Posterior vena cava (tissue), 2 donors: ENCODE results near the gene DLX2. TPM values are rescaled to one million over a fixed set of nuclear protein-coding genes. Genes with fewer than 3 reads are reported as not detected.
A peak's percentile ranks its signal among the peaks of the same experiment; 100 is the strongest.

Experiments
- DNase-seq: peaks from one replicate; pipeline ENCODE4 v3.0.0-alpha.2; 2020; ENCODE audit warnings: low spot score
- intact Hi-C, 2 donors: fragments of 100-400 bp; cut with DNase I; formaldehyde crosslinking; loops; one replicate each; pipeline versions ENCODE4 v1.14.1 to v1.14.2; 2022 to 2023
- total RNA-seq, 2 donors: library from RNA; stranded (reverse); fragmentation: NEBNext Ultra II Directional; extraction: Animal tissue kit (Norgen Biotek cat#: 25700); gene quantifications; one replicate each; pipeline ENCODE4 v1.2.1, GENCODE V29; 2021
- donor health status: DM: yes; HTN: yes; CAD: no.
- donor health status: DM: yes; HTN: yes; CAD: no.

The DLX2 gene
- total RNA-seq, 2 donors from 2014 or later, result not detected

DNA sequence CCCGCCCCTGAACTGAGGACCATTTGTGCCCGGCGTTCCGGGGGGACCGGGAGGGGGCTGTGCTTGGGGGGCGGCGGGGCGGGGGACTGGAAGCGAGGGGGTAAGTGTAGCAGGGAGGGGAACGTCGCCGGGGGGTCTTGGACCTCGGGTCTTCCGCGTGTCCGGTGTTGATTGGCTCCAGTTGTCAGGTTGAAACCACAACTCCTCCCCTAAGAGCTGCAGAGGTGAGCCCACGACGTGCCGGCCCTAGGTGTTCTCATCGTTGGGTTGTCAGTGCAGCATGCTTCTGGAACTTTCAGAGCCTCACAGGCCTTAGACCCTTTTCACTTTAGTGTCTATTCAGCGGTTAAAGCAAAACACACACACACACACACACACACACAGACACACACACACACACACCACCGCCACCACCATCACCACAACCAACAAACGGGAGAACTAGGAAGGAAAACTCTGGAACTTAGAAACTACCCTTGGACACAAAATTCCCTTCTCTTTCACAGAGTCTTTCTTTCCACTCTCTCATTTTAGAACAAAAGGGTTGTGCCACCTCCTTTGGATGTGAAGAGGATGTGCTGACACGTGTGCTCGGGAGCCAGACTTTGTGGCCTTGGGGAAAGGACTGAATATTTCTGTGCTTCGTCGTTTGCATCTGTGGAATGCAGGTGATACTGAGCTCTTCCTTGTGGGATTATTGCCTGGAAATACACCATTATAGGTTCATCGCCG lies 6.7 kb upstream of the DLX2 start:
- intact Hi-C loops, result no loop called here
- no peak for DNase-seq

- intact Hi-C loops, result no loop called here
- DNase-seq, result no peak
These were observed 5.9 kb upstream of the DLX2 start for GRCh38 chr2:172108587-172108930.

DNA sequence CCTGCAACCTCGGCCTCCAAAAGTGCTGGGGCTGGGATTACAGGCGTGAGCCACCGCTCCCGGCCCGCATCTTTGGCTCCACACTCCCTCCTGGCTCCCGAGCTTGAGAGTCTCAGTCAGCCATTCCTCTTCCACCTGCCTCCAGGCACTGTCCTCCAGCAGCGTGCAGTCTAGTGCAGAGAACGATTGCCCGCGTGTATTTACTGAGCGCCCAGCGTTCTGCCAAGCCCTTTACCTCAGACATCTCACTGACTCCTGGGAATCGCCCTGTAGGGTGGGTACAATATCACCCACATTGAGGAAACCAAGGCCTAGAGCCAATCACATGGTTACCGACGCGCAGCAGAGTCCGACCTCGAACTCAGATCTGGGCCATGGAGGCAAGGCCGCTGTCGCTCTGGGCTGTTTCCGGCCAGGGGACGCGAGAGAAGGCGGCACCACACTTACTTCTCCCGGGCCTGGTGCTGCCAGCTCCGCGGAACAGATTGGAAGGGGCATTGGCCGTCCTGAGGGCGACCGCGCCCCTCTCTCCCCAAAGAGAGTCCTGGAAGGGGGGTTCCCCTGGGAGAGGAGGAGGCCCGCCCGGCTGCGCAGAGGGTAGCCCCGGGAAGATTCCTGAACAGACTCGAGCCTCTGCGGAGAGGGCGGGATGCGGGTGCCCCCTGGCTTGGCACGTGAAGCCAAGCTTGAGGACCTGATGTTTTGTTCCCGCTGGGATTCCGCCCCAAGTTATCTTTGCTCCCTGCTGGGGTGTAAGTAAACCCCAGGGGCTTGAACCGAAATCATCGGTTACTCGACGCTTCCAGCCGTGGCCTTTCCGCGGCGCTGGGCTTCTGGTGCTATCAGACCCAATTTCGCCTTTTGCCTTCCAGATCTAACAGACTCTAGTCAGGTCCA lies 5.2 kb upstream of the DLX2 start:
- DNase-seq, result no peak
- intact Hi-C loops, result no loop called here

DNA sequence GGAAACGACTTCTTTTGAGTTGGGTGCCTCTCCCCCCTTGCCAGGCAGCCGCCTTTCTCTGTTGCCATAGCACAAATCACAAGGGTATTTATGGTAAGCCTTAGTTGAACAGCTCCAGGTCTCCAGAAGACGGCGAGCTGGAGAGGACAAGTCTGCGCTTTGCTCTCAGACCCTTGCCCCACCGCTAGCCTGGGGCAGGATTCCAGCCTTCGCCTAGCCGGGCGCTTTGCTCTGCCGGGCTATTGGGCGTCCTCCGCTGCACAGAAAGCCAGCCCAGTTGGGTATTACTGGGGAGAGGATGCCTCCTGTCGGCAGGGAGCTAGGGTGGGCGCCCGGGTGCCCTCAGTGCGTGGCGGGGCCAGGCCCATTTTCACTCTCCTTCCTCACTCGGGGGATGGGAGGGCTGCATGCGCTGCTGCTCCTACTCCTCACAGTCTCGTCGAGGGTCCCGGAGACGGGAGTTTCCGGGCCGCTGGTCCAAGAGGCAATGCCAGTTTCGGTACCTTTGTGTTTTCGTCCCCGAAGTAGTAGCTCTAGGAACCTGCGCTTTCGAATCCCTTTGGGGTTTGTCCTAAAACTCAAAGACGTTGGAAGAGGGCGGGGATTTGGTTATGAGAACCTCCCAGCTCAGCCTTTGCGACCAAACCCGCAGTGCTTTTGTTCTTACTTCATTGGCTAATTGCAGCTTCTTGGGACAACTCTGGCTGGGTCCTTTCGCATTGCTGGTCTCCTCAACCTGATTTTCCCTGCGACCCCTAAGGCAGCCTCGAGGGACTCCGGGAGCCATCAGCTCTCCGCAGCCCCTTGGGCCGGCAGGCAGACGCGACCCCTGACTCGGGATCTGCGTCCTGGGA lies 3.6 kb upstream of the DLX2 start:
- intact Hi-C loops, result no loop called here
- DNase-seq, result no peak

DNA sequence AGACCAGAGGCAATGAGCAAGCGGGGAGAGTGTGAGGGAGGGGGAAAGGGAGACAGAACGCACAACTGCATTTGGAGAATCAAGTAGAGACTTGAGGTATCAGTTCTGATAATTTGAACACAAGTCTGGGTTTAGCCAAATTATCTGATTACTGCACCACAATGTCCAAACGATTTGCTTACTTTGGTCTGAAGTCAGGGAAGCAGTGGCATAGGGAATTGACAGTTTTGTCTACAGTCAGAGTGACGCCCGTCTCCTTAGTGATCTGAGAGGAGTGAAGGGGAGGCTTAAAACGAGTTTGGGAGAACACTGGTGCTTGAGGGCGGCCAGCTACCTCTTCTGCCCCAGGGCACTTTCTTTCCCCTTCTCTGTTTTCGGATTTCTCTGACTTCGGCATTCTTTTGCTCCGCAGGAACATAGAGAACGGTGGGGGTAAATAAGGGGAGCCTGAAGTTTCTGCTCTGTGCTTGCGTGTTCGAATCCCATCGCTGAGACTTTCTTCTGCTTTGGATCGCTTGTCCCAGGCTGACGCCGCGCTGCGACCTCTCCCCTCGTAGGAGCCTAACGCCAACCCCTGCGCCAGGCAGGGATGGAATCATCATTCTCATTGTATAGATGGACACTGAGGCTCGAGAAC lies 2.9 kb upstream of the DLX2 start:
- intact Hi-C loops, result no loop called here

DNA sequence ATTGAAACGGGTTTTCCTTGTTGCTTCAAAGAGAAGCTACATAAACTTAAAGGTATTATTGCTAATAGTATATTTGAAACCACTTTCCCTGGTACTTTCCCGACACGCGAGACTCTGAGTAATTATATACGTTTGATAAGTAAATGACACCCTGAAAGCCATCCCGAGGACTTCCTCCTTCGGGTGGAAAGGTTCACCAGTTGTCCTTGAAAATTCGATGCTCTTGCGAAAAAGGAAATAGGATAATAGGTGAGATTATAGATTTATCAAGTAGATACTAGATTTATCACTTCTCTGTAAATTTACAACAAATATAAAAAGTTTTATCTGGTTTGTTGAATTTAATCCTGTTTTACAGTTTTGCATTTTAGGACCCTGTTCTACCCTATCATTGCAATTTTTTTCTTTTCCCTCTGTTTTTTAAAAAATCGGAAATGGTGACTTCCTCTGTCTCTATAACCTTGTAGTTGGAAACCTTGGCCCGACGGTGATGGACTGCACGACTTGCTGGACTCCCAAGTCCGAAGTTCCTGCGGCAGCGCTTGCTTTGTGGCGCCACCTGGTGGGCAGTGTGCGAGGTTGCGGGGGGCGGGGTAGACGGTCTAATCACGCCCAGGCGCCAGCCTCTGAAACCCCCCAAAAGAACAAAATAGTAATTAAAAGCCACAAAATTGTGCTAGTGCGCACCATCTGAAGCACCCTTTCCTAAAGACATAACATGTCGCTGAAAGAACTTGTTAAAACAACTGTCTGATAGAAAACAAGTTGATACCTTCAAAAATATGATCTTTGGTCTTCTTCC lies 972 bp upstream of the DLX2 start:
- peak; percentile 94 for DNase-seq
- intact Hi-C loops, result no loop called here

More for the DNA sequence above, 2.9 kb upstream of the DLX2 start:
- no peak for DNase-seq

- intact Hi-C loops, result no loop called here
- DNase-seq, result no peak
These were observed 794 bp downstream of the DLX2 start for GRCh38 chr2:172101821-172102390.

DNA sequence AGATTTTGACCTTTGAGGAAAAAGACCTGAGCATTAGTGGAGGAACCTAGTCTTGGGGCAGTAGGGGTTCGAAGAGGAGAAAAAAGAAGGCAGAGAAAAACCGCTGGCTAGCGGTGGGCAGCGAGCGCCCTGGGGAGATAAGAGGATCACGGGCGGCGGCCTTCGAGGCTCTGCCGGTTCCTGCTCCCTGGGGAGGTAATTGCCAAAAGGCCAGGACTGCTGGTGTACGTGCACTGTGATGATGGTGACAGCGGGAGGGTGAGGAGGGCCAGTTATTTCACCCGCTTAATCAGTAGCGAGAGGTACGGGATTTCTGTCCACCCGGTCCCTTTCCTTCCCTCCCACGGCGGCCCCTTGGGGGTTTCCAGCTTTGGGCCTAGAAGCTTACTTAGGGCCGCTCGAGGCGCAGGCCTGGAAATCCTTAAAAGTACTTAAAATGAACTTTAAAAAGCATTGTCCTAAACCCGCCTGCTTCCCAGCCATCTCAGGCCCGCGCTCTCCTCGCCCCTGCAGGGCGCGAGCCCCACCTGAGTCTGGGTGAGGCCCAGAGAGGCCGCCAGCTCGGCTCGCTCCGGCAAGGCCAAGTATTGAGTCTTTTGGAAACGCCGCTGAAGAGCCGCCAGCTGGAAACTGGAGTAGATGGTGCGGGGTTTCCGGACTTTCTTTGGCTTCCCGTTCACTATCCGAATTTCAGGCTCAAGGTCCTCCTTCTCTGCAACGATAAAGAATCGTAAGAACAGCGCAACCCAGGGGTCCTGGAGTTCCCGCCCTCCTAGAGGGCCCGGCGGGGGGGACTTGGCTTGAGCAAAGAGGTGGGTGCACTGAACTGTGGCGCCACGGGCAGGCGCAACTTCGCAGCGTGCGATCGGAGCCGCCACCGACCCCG lies 1.5 kb downstream of the DLX2 start:
- intact Hi-C loops, result no loop called here
- no peak for DNase-seq

DNA sequence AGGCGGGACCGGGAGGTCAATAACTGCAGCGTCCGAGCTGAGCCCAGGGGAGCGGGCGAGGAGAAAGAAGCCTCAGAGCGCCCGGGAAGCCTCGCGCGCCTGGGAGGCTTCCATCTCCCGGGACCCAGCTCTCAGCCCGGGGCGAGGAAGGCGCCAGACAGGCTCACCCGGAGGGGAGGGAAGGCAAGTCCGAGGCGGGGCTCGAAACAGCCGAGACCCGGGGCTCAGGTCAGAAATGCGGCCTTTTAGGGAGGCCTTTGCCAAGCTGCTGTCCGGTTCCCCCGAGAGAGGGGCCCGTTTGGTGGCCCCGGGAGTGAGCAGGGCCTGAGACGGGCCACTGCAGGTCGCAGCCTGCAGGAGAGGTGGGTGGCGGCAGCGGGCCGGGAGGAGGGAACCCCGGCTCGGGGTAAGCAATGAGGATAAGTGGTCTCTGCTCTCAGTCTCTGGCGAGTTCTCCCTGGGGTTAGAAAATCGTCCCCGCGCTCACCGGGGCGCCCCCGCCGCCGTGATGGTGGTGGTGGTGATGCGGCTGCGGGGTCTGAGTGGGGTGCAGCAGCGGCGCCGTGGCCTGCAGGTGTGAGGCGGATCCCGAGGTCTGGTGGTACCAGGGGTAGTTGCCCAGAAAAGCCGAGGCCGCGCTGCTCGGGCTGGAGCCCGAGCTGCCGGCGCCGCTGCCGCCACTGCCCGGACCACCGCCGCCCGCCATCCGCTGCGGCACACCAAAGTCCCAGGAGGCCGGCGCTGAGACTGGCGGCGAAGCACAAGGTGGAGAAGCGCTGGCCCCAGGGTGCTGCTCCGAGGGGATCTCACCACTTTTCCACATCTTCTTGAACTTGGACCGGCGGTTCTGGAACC lies 2.4 kb downstream of the DLX2 start:
- peak; percentile 72 for DNase-seq
- intact Hi-C loops, result no loop called here

- intact Hi-C loops, result no loop called here
These were observed 3.1 kb downstream of the DLX2 start for GRCh38 chr2:172099472-172100079.

DNA sequence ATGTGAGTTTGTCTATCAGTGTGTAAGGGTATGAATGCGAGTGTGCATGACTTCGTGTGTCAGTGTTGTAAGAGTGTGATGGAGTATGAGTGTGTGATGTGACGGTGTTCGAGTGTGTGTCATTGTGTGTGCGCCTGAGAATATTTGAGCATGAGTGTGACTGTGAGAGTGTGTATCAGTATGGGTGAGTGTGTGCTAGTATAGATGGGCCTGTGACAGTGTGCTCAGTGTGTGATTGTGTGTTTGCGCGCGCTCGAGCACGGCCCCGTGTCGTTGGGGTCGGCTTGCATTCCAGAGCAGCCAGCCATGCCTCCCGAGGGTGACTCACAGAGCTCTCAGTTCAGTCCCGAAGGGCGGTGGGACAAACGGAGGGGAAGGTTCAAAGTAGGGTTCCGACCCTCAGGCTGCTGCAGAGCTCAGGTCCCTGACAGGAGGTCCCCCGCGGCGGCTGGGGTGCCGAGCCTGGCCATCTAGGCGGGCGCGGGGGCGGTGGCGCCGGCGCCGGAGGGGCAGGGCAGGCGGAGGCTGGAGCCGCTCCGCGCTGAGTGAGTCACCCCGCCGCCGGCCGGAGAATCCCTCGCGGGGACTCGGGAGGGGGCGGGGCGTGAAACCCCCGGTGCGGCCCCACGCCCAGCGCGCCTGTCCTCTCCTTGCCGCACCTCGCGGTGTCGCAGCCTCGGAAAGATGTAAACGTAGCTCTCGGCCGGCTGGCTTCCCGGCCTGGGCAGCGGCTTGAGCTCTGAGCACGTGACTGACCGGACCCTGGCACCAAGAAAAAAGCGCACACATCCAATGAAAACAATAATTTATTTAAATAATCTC lies 3.8 kb downstream of the DLX2 start:
- intact Hi-C loops, result no loop called here
- peak; percentile 86 for DNase-seq

More at GRCh38 chr2:172099472-172100079, 3.1 kb downstream of the DLX2 start:
- DNase-seq, result no peak

DNA sequence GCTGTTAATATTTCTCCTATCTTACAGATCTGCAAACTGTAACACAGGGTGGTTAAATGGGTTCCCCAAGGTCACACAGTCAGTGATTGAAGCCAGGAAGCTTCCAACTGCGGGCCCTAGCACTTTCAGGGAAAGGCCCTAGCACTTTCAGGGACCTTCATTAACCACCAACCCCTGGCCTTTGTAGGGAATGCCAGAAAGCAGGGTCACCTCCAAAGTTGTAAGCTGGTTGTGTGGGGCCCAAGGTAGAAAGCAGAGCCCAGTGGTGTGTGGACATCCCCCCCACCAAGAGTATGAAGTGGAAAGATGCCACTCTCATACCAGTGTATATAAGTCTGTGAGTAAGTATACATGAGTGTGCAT lies 4.4 kb downstream of the DLX2 start:
- no peak for DNase-seq
- intact Hi-C loops, result no loop called here

GRCh38 chr2:172097557-172098131 lies 5.1 kb downstream of the DLX2 start:
- DNase-seq, result no peak
- intact Hi-C loops, result no loop called here

GRCh38 chr2:172096626-172097547 lies 5.8 kb downstream of the DLX2 start:
- DNase-seq, result no peak

More at GRCh38 chr2:172096626-172097547, 5.8 kb downstream of the DLX2 start:
- intact Hi-C loops, result no loop called here
